HG03460 (cell line): ENCODE measurements around the gene PTPRJ.
A peak's percentile ranks its signal among the peaks of the same experiment; 100 is the strongest.
"Not testable (repeated sequence)": the region's sequence is repeated elsewhere in the genome, so short reads cannot be mapped to it uniquely, and the experiment has no call there.

Experiments used
- ATAC-seq: cut with Tn5 transposase; IDR thresholded peaks from one replicate; pipeline ENCODE4 v1.9.1; 2021; ENCODE audit not compliant: unreplicated experiment

Gene PTPRJ

DNA sequence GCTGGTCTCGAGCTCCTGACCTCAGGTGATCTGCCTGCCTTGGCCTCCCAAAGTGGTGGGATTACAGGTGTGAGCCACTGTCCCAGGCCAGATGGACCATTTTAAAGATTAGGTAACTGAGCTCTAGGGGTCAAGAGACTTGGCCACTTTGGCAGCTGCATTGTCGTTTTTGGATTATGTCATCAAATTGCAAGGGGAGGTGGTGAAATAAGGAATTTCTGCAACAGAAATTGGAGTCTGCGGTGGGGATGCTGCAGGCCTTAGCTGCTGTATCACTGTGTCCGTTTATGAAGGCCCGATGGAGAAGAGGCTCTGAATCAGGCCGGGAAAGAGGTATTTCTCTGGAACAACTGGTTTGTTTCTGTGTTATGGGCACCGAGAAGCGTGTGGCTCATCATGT lies 34.6 kb downstream of the PTPRJ start:
- no peak for ATAC-seq

DNA sequence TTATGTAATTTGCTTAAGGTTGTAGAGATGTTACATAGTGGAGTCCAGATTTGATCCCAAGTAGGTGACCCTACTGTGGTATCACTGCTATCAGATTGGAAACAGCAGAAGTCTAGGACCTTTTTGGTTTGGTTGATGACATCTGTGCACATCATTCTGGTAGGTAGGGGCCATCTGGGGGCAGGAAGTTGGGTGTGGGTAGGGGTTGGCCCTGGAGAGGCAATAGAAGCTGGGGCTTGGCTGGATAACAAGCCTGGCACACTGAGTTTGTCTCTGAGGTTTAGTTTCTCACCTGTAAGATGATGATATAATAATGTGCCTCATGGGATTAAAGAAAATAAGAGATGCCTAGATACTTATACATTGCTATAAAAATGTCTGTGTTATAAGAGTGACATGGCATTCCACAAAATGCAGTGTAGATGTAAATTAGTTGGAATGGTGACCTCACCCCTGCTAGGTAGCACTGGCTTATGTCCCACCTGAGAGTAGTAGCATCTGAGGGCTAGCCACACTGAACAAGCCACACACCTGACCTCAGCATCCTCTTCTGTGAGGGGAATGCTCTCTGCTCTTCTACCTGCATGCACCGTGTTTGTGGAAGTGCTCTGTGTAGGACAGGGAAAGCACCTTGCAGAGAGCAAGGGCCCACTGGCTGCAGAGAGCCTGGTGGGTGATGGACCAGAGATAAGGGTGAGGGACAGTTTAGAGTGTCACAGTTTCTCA lies 36.9 kb downstream of the PTPRJ start:
- no peak for ATAC-seq

DNA sequence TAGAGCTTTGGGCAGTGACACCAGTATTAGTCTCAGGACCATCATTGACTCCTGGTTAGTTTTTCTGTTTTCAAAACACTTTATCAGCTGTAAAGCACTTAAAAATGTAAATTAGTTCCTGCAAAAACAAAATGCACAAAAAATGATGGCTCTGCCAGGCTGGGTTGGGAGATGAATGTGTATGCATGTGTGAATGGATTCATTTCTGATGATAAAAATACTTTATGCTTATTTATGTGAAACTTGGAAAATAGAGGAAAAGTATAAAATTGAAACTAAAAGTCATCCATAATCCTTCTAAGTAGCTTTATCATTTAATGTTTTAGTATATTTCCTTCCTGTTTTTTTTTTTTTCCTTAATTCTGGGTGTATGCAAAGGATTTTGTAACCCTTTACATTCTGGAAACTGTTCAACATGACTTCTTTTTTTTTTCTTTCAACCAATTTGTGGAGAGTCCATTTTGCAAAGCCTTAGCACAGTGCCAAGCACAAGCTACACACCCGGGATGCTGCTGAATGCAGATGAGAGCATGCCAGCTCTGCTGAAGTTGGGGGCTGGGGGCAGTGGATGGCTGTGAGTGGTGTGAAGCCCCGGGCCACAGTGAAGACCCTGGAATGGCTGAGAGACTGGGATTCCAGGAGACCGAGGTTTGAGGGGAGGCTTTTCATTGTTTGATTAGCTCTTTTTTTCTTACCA lies 37.6 kb downstream of the PTPRJ start:
- ATAC-seq, result no peak

DNA sequence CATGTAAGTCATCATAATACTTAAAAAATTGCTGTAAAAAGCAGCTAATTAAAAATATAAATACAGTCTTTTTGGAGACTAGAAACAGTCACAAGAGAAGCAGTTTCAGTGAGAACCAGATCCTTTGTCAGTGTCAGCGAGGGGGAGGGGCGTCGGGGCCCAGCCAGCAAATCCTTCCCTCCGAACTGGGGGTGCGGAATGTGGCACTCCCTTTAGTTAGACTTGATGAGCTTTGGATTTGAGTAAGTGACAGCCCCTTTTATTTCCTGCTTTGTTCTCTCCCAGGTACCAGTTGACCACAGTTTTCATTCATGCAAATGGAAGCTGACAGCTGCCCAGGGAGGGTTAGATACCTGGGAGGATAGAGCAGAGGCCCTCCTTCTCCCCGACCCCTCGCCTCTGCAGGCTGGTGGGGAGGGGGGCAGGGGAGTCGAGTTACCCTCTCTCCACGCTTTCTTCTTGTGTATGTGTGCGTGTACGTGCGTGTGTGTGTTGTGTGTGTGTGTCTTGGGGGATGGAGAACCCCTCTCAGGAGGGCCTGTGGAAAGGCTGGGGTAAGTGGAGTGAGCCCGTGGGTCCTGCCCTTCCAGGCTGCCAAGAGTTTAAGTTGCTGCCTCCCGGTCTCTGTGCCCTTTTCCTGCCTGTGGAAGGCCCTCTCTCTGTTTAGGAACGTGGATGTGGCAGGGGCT lies 38.3 kb downstream of the PTPRJ start:
- no peak for ATAC-seq

DNA sequence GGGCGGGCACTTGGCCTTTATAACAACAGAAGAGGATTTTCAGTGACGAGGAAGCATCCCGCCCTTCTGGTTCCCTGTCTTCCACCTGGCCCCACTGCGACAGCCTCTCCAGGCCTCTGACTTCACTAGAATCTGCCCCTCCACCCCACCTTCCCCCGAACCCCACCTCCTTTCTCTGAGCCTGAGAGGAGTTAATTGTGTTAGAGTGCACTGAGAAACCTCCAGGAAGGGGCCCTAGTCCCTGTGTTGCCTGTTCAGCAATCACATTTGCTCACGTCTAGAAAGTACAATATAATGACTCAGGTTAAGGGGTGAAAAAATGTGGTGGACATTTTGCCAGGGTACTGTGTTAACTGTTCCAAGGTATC lies 38.8 kb downstream of the PTPRJ start:
- no peak for ATAC-seq

DNA sequence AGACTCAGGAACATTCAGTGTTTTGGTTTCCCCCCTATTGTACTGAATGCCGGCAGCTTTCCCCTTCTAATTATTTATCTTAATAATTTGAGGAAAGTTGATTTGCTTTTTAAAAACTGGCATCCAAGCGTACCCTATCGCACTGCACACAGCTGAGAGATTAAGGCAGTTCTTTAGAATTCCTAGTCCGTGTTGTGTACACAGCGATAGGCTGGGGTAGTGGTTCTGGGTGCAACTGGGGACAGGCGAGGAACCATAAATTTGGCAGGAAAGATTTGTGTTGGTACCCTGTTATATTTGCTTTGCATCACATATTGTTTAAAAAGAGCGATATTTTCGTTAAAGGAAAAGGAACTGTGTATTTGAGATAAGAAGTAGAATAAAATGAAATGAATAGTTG lies 39.2 kb downstream of the PTPRJ start:
- no peak for ATAC-seq

DNA sequence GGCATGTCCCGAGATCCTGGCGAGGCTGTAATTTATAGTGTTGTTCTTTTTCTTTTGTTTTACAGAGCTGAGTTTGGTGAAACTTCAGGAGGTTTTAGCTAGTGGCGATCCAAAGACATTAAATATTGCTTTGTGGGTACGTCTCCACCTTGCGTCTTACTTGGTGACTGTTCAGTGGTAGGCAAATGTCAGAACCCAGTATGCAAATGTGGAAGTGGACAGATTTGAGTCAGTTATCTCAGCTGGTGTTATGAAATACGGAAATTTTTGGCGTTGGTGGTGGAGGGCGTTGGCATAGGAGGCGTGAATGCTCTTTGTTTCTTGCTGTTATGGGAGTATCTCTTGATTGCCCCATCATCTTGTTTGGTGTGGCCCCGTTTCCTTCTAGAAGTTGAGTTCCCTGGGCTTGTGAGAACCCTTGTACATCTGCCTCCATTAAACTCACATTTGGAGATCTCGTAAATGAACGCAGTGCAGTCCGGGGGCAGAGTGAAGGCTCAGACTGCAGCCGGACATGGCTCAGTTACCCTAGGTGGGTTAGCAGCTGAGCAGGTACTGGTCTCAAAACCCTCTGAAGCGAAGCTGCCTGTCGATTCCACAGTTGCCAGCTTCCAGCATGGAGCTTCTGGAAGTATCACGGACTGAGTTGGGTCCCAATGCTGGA lies 39.9 kb downstream of the PTPRJ start:
- ATAC-seq, result peak; percentile 67

DNA sequence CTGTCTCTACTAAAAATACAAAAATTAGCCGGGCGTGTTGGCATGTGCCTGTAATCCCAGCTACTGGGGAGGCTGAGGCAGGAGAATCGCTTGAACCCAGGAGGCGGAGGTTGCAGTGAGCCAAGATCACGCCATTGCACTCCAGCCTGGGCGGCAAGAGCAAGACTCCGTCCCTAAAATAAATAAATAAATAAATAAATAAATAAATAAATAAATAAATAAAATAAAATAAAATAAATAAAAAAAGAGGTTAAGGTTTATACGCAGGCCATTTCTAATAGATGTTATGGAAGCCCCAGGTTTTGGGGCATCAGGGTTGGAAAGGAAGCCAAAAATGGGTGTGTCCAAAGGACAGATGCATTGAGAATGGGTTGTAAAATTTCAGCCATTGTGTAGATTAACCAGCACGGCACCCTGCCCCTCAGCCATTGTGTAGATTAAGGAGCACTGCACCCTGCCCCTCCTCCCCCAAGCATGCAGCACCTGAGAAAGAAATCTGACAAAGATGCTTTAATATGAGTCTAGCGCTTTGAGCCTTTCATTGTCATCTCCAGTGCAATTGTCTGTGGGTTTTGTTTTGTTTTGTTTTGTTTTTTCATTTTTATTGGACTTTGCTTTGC lies 41.0 kb downstream of the PTPRJ start:
- ATAC-seq, result not testable (repeated sequence)

DNA sequence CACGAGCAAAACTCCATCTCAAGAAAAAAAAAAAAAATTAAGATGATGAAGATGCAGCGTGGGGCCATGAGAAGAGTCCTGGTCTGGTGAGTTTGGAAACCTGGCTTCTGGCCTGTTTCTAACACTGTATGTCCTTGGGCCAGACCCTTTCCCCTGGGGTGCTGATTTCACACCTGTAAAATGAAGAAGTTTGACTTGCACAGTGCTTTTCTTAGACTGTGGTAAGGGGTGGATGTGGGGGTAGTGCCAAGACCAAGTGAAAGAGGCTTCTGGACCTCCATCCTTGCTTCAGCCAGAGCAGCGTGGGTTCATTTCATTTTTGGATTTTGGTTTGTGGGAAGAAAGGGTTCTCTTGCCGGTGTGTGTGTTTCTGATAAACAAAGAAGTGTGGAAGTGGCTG lies 42.1 kb downstream of the PTPRJ start:
- no peak for ATAC-seq

DNA sequence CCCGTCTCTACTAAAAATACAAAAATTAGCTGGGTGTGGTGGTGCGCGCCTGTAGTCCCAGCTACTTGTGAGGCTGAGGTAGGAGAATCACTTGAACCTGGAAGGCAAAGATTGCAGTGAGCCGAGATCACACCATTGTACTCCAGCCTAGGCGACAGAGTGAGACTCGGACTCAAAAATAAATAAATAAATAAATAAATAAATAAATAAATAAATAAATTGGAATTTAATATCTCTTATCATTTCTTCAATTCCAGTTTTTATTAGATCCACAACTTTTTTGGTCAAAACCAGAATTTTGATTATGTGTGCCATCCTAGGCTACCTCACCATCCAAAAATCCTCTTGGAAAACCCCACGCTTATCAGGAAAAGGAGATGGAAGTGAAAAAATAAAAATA lies 43.2 kb downstream of the PTPRJ start:
- not testable (repeated sequence) for ATAC-seq

DNA sequence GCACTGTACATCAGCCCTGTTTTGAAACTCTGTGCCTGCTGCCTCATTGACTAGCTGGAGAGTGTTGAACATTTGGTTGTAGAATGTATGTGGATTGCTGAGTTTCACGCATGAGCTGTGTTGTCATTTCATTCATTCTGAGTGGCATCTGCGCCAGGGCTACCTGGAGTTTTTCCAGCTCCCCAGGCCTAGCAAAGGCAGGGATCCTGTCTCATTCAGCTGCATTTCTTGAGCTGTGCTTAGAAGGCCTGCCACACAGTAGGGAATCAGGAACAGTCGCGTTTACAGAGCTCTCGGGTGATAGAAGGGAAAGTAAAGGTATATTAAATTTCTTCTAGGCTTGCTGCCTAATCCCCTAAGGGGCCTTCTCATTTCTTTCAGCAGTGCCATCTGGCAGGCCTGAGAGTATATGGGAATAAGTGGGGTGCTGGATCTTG lies 44.3 kb downstream of the PTPRJ start:
- ATAC-seq, result no peak

DNA sequence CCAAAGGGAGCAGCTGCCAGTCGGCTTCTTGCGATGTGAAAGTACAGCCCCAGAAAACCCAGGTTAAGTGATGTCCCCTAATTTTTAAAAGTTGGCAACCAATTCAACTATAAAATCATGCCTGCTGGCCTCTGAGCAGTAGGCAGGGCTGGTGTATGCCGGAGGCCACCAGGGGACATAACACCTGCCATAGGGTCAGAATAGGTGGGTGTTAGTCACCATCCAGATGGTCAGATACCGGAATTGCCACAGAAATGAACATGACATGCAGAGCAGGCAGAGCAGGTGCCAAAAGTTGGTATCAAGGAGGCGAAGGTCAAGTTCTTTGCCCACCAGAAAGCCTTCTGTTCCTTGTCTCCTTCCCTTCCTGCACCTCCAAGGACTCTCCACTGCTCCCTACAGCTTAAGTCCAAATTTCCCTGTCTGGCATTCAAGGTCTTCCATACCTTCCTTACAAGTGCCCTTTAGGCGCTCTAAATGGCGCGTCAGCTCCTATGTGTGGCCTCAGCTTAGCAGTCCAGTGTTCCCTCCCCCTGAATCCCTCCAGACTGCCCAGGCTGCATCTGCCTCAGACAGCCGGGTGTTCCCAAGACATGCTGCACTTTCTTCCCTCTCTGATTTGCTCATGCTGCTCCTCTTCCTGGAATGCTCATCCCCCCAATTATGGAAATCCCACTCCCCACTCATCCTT lies 45.1 kb downstream of the PTPRJ start:
- no peak for ATAC-seq

DNA sequence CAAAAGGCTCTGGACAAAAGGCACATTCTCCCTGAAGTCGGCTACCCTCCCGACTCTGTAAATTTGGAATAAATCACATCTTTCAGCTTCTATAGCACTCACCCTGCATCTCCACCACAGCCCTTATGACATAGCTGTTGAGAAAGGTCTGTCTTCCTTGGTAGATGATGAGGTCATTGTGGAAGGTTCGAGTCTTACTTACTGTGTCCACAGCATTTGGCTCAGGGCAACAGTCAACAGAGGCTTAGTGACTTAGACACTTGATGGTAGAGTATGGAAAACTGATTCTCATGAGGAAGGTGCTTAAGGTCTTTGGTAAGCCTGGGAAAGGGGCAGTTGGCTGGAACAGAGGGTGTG lies 45.6 kb downstream of the PTPRJ start:
- ATAC-seq, result no peak

DNA sequence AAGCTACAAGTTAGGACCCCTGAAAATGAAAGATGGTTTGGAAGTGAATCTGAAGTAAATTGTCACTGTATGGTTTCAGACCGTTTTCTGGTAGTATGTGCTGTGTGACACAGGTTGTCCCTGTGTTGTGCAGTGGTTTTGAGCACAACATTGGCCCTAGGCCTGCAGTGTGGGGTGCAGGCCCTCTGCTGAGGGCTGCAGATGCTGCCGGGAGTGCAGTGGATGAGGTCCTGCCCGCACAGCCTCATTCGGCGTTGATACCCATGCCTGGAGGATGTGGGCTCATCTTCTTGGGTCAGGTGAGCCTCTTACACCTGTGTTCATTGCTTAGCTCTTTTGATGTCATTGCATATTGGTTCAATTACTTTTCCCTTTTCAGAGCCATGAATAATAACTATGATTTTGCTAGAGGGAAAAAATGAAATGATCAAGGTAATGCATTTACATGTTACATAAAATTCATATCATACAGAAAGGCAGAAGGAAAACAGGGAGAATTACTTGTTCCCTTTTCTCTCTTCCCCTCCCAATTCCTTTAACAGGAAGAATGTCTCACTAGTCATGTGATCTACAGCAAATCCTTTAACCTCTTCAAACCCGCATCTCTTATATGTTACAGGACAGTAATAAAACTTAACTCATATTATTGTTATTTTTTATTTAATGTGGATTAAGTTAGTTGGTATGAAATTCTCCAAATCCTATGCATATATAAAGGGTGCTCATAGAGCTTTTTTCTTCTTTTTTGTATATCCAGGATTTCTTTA lies 48.7 kb downstream of the PTPRJ start:
- no peak for ATAC-seq

DNA sequence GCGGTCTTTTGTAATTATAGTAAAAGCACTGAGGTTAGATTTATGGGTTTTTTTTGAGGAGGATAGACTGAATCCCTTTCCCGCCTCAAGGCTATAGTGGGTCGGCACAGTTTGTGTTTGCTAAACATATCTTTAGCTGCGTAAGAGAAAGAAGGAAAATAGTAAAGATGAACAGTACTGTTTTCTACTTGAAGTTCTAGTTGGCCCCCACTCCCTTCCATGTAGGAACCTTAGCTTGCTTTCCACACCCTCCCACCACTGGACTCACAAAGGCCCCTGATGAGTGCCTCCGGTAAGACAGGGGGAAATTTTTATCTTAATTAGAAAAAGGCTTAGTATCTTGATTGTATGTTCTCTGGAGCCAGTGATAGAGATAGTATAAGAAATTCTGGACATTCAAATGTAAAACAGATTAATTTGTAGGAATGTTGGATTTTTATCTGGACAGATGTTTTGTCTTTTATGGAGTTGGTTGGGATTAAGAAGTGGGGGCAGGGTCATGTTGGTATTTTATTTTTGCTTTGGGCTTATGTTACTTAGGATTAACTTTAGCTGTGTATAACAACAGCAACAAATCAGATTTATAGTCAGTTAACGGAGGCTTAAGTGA lies 49.4 kb downstream of the PTPRJ start:
- no peak for ATAC-seq

DNA sequence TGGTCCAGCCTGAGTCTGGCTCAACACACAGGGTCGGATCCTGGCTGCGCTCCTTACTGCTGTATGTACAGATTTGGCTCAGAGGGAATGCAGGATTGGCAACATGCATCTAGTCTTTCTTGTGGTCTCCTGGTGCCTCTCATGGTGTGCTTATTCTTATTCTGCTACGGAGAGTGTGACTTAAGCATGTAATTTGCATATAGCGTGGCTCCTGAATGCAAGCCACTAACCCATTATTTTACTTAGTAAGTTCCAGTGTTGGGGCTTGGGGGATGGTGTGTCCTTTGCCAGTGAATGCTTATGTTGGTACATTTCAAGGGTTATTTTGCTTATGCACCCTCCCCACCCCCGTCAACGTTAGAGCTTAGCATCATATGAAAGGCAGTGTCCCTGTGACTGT lies 51.2 kb downstream of the PTPRJ start:
- no peak for ATAC-seq

DNA sequence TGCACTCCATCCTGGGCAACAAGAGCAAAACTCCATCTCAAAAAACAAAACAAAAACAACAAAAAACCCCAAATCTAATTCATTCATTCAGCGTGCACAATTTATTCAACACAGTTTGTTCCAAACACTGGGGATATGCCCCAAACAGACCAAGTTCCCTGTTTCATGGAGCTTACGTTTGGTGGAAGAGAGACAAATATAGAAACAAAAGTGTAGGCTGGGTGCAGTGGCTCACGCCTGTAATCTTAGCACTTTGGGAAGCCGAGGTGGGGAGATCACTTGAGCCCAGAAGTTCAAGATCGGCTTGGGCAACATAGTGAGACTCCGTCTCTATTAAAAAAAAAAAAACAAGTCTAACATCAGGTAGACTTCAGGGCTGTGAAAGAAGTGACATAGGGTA lies 52.4 kb downstream of the PTPRJ start:
- ATAC-seq, result no peak

DNA sequence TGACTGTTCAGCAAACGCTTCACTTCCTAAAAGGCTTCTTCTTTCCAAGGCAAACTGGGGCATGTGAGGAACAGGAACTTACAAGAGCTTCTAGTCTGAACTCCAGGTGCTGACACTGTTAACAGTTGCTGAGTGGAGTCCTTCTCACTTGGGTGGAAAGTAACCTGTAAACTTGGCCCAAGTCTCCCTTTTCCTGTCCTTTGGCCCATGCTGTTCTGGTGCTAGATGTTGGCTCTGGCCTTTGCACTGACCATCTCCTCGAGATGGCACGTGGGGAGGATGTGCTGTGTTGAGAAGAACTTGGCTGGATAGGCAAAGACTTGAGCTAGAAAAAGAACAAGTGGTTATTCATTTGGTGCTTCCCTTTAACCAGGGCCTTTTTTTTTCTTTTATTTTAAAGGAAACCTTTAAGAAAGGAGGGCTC lies 53.6 kb downstream of the PTPRJ start:
- ATAC-seq, result no peak
